ENCODE data around the gene PLAAT3.

The PLAAT3 gene

DNA sequence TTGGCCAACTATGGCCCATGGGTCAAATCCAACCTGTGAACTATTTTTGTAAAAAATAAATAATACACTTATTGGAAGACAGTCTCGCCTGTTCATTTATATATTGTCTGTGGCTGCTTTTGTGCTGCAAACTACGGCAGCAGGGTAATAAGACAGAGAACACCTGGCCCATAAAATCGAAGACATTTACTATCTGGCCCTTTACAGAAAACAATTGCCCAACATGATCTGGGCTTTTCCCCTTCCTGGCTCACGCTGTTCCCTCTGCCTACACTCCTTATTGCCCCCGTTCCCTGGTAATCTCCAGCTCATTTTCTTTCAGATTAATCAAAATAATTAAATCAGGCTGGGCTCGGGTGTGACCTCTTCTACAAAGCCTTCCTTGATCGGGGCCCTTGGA is 56.7 kb downstream of the PLAAT3 start:
- no peaks in the 10 kb centered on the region for H3K36me3 Mint-ChIP-seq (ENCODE audit: low read depth)
- H3K9me3 Mint-ChIP-seq, result no peaks in the 10 kb centered on the region
- H3K27ac Mint-ChIP-seq, result no peak overlapping the region

DNA sequence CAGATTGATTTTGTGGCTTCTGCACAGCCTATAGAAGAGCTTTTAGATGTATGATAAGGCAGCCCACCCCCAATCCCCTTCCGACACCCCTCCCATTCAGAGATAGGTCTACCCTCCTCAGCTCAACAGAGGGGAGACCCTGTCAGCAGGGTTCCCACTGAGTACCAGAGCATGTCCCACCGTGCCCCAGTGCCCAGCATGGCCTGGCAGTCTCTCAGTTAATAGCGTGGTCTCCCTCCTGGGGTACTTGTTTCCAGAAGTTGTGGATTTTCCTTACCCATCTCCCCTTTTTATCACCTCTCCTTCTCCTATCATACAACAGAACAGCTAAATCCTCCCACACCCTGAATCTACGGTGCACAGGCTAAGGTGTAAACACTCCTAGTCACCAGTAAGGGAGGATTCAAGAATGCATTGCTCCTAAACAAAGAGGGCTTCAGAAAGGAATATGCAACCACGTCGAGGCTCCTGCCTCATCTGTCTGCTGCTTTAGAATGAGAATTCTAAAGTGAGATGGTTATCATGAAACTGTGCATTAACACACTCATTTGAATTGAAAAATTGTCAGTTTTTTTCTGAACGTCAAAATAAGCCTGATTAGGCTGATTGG is 57.7 kb downstream of the PLAAT3 start:
- H3K27ac Mint-ChIP-seq, result no peak overlapping the region
- H3K36me3 Mint-ChIP-seq (ENCODE audit: low read depth), result no peaks in the 10 kb centered on the region
- H3K27me3 Mint-ChIP-seq (ENCODE audit: low read depth), result peaks cover 7% of the 10 kb centered on the region
- TF ChIP-seq, protein P1, sequence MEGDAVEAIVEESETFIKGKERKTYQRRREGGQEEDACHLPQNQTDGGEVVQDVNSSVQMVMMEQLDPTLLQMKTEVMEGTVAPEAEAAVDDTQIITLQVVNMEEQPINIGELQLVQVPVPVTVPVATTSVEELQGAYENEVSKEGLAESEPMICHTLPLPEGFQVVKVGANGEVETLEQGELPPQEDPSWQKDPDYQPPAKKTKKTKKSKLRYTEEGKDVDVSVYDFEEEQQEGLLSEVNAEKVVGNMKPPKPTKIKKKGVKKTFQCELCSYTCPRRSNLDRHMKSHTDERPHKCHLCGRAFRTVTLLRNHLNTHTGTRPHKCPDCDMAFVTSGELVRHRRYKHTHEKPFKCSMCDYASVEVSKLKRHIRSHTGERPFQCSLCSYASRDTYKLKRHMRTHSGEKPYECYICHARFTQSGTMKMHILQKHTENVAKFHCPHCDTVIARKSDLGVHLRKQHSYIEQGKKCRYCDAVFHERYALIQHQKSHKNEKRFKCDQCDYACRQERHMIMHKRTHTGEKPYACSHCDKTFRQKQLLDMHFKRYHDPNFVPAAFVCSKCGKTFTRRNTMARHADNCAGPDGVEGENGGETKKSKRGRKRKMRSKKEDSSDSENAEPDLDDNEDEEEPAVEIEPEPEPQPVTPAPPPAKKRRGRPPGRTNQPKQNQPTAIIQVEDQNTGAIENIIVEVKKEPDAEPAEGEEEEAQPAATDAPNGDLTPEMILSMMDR (IDR thresholded peaks at IDR 0.05; ENCODE audit: unreplicated experiment in 3 of 3), result no peak
- peaks cover 27% of the 10 kb centered on the region for H3K4me1 Mint-ChIP-seq
- no peak overlapping the region for H3K4me3 Mint-ChIP-seq
- H3K9me3 Mint-ChIP-seq, result no peaks in the 10 kb centered on the region

More for the DNA sequence above, 56.7 kb downstream of the PLAAT3 start:
- Mint-ChIP-seq H3K4me1 (peaks cover 26% of the 10 kb centered on the region), H3K27me3 (ENCODE audit: low read depth) (peaks cover 7% of the 10 kb centered on the region), H3K4me3 (no peak overlapping the region)
- TF ChIP-seq, protein P1 (IDR thresholded peaks at IDR 0.05; ENCODE audit: unreplicated experiment in 3 of 3), result no peak

DNA sequence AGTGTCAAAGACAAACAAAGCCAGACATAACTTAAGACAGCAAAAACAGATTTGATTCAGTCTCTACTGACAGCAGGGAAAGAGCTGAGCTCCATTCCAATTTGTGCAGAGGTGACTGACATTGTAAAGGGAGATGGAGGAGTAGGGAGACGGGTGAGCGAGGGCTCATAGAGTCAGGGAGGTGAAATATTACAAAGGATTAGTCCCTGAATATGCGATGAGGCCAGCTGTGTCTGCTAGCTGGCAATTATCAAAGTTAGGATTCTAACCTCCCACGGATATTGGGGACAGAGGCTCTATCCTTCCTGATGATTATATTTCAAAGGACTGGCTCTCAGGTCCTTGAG is 59.4 kb downstream of the PLAAT3 start:
- TF ChIP-seq, protein P1 (IDR thresholded peaks at IDR 0.05; ENCODE audit: unreplicated experiment in 3 of 3), result no peak
- Mint-ChIP-seq H3K4me3 (no peak overlapping the region), H3K36me3 (ENCODE audit: low read depth) (no peaks in the 10 kb centered on the region), H3K27me3 (ENCODE audit: low read depth) (peaks cover 4% of the 10 kb centered on the region), H3K27ac (peak overlapping the region in 2 of 3 experiments; percentile 12 to 33), H3K9me3 (no peaks in the 10 kb centered on the region), H3K4me1 (peaks cover 33% of the 10 kb centered on the region)

DNA sequence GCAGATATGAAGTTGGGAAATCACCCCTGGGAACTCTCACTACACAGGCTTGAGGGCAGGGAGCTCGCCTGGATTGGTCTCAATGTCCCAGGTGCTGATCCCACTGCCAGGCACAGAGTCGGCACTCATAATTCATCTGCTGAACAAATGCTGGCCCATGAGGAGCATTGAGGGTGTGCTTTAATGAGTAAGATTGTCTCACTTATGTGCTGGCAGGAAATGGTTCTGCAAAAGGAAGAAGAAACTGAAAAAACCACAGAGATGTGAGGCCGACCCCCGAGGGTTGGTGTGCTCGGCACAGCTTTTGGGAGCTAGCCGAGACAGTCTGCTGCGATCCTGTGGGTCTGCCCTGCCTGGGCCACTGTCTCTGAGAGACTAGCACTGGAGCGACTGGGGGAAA is 60.5 kb downstream of the PLAAT3 start:
- peaks cover 3% of the 10 kb centered on the region for H3K9me3 Mint-ChIP-seq
- H3K36me3 Mint-ChIP-seq (ENCODE audit: low read depth), result no peaks in the 10 kb centered on the region
- TF ChIP-seq, protein P1 (IDR thresholded peaks at IDR 0.05; ENCODE audit: unreplicated experiment in 3 of 3), result no peak
- peaks cover 33% of the 10 kb centered on the region for H3K4me1 Mint-ChIP-seq
- peaks cover 4% of the 10 kb centered on the region for H3K27me3 Mint-ChIP-seq (ENCODE audit: low read depth)
- H3K4me3 Mint-ChIP-seq, result no peak overlapping the region
- no peak overlapping the region for H3K27ac Mint-ChIP-seq

DNA sequence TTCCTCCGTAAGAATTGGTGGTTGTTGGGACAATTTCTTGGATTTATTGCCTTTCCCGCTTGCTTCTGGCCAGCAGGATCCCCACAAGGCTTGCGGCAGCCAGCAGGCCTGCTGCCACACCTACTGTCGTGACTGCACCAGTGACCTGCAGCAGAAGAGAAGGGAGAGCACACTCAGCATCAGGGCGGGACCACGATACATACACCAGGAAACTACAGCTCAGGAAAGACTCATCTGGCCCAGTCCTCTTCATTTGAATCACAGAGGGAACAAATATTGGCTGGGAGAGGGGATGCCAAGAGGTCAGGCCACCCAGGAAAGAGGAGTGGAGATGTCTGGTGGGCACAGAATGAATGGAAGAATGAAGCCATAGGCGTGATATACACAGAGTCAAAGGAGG is 61.3 kb downstream of the PLAAT3 start:
- Mint-ChIP-seq H3K4me3 (no peak overlapping the region), H3K27ac (peak overlapping the region in 1 of 3 experiments; percentile 73), H3K27me3 (ENCODE audit: low read depth) (peaks cover 4% of the 10 kb centered on the region), H3K36me3 (ENCODE audit: low read depth) (no peaks in the 10 kb centered on the region), H3K4me1 (peaks cover 33% of the 10 kb centered on the region), H3K9me3 (peaks cover 3% of the 10 kb centered on the region)
- TF ChIP-seq, protein P1 (IDR thresholded peaks at IDR 0.05; ENCODE audit: unreplicated experiment in 3 of 3), result no peak

DNA sequence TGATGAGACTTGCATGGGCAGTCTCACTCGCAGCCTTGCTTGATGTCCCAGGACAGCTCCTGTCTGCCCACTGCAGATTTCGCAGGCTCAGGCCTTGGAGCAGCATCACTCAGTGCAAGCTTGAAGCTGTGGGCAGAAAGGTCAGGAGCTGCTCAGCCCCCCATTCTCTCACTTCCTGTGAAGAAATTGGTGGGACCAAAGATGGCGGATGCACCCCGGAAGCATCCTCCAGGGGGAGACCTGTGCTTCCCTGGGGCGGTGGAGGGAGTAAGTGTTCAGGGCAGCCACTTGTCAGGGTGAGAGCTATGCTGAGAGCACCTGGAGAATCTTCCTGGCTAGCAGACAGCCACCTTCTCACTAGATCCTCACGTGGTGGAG is 62.4 kb downstream of the PLAAT3 start:
- Mint-ChIP-seq H3K27me3 (ENCODE audit: low read depth) (peaks cover 8% of the 10 kb centered on the region), H3K4me1 (peaks cover 31% of the 10 kb centered on the region), H3K36me3 (ENCODE audit: low read depth) (no peaks in the 10 kb centered on the region), H3K9me3 (peaks cover 3% of the 10 kb centered on the region), H3K27ac (no peak overlapping the region), H3K4me3 (no peak overlapping the region)
- TF ChIP-seq, protein P1 (IDR thresholded peaks at IDR 0.05; ENCODE audit: unreplicated experiment in 3 of 3), result no peak

All from nephron (organoid).